HFFc6 (cell line): ENCODE measurements around the gene CEACAM4. TPM values are rescaled to one million over a fixed set of nuclear protein-coding genes. Genes with fewer than 3 reads are reported as not detected.
"Not testable (repeated sequence)": the region's sequence is repeated elsewhere in the genome, so short reads cannot be mapped to it uniquely, and the experiment has no call there.

ENCODE experiments used
- DNase-seq: peaks from one replicate; pipeline ENCODE4 v3.0.0-alpha.2; 2018
- H3K27ac Mint-ChIP-seq: 2 replicates; pipeline ENCODE4 v1.8.0; 2020; ENCODE audit warnings: mild to moderate bottlenecking, mixed read lengths
- H3K27me3 Mint-ChIP-seq: 2 replicates; pipeline ENCODE4 v1.8.0; 2021; ENCODE audit warnings: mild to moderate bottlenecking, moderate library complexity, mixed read lengths; ENCODE audit not compliant: insufficient read depth
- H3K36me3 Mint-ChIP-seq: 2 replicates; pipeline ENCODE4 v1.8.0; 2021; ENCODE audit warnings: low read depth, mixed read lengths
- H3K4me1 Mint-ChIP-seq: 2 replicates; pipeline ENCODE4 v1.8.0; 2020; ENCODE audit warnings: low read depth, mixed read lengths
- H3K4me3 Mint-ChIP-seq: 2 replicates; pipeline ENCODE4 v1.8.0; 2020; ENCODE audit warnings: mild to moderate bottlenecking, moderate library complexity, mixed read lengths
- H3K9me3 Mint-ChIP-seq: 2 replicates; pipeline ENCODE4 v1.8.0; 2020; ENCODE audit warnings: mild to moderate bottlenecking, mixed read lengths
- CTCF ChIP-seq: fragments of 200-600 bp; sonication (generic); IDR thresholded peaks from 2 replicates; pipeline ENCODE4 v1.5.0; 2021; ENCODE audit warnings: antibody characterized with exemption, mild to moderate bottlenecking
- total RNA-seq, 6 experiments: library from RNA; stranded (reverse); fragmentation: NEBNext Ultra II Directional; extraction: Animal tissue kit (Norgen Biotek cat#: 25700); gene quantifications; 2 replicates in 1 of 6; 3 replicates in 5 of 6; pipeline ENCODE4 v1.2.3, GENCODE V29; 2021

Gene CEACAM4
- total RNA-seq, 6 experiments from 2014 or later, result not detected

DNA sequence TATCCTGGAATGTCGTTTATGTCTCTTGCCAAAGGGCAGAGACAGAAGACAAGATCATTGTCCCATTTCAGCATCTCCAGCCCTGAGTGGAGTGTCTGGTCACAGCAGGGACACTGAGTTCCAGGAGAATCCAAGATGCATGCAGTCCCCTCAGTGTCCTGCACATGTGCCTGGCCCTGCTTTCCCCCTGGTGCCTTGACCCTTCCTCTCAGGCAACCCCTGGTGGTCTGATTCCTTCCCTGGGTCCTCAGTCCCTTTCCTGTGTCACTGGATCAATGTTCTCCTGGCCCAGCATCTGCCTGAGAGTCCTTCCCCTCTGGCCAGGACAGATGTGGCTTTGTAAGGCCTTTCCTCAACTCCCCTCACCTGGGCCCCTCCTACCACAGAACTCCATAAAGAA, 41.9 kb downstream of the CEACAM4 start:
- no peak overlapping the region for H3K4me3 Mint-ChIP-seq
- H3K4me1 Mint-ChIP-seq, result no peaks in the 10 kb centered on the region
- TF ChIP-seq CTCF, result no peak
- peaks cover 33% of the 10 kb centered on the region for H3K9me3 Mint-ChIP-seq
- H3K27ac Mint-ChIP-seq, result no peak overlapping the region
- no peak for DNase-seq
- H3K27me3 Mint-ChIP-seq, result peaks cover 6% of the 10 kb centered on the region
- peaks cover 6% of the 10 kb centered on the region for H3K36me3 Mint-ChIP-seq

DNA sequence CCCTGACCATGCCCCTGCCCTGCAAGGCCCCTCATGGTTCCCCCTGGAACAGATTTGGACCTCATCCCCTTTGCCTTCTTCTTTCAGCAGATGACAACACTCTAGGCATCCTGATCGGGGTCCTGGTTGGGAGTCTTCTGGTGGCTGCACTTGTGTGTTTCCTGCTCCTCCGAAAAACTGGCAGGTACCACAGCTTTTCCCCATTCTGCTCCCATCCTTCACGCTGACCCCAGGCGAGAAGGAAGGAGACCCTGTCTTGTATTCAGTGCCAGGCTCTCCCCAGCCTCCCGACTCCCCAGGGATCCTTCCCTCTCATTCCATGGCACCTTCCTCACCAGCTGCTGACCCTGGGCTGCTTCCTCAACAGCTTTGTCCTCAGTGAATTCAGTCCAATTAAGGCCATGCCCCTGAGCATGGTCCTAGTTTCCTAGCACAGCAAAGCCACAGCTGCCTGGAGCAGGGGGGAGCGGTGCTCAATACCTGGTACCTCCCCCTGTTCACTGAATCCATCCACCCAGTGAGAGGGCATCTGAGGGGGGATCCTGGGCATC, 42.5 kb downstream of the CEACAM4 start:
- H3K27ac Mint-ChIP-seq, result no peak overlapping the region
- no peak overlapping the region for H3K4me3 Mint-ChIP-seq
- TF ChIP-seq CTCF, result no peak
- no peak for DNase-seq
- H3K36me3 Mint-ChIP-seq, result peaks cover 6% of the 10 kb centered on the region
- no peaks in the 10 kb centered on the region for H3K4me1 Mint-ChIP-seq
- peaks cover 6% of the 10 kb centered on the region for H3K27me3 Mint-ChIP-seq
- peaks cover 33% of the 10 kb centered on the region for H3K9me3 Mint-ChIP-seq

DNA sequence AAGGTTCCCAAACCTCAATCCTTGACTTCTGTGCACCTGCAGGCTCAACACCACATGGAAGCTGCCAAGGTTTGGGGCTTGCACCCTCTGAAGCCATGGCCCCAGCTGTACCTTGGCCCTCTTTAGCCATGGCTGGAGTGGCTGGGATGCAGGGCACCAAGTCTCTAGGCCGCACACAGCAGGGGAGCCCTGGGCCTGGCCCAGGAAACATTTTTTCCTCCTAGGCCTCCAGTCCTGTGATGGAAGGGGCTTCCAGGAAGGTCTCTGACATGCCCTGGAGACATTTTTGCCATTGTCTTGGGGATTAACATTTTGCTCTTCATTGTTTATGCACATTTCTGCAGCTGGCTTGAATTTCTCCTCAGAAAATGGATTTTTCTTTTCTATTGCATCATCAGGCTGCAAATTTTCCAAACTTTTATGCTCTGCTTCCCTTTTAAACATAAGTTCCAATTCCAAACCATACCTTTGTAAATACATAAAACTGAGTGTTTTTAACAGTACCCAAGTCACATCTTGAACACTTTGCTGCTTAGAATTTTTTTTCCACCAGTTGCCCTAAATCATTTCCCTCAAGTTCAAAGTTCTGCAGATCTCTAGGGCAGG, 44.2 kb downstream of the CEACAM4 start:
- not testable (repeated sequence) for DNase-seq, H3K4me1 Mint-ChIP-seq, H3K27me3 Mint-ChIP-seq, H3K27ac Mint-ChIP-seq, H3K36me3 Mint-ChIP-seq, H3K4me3 Mint-ChIP-seq
- peaks cover 33% of the 10 kb centered on the region for H3K9me3 Mint-ChIP-seq

- H3K27ac Mint-ChIP-seq, H3K36me3 Mint-ChIP-seq, DNase-seq, H3K4me1 Mint-ChIP-seq, H3K4me3 Mint-ChIP-seq: not testable (repeated sequence)
- H3K27me3 Mint-ChIP-seq, result peaks cover 18% of the 10 kb centered on the region
- H3K9me3 Mint-ChIP-seq, result peaks cover 33% of the 10 kb centered on the region
Observed at GRCh38 chr19:41581068-41581467, 45.8 kb downstream of the CEACAM4 start.

- no peak for DNase-seq
- H3K27ac Mint-ChIP-seq, result no peak overlapping the region
- H3K9me3 Mint-ChIP-seq, result peaks cover 31% of the 10 kb centered on the region
- H3K4me1 Mint-ChIP-seq, result no peaks in the 10 kb centered on the region
- H3K36me3 Mint-ChIP-seq, result peaks cover 6% of the 10 kb centered on the region
- TF ChIP-seq CTCF, result no peak
- no peak overlapping the region for H3K4me3 Mint-ChIP-seq
- H3K27me3 Mint-ChIP-seq, result peaks cover 14% of the 10 kb centered on the region
Observed at GRCh38 chr19:41578886-41579285, 48.0 kb downstream of the CEACAM4 start.

DNA sequence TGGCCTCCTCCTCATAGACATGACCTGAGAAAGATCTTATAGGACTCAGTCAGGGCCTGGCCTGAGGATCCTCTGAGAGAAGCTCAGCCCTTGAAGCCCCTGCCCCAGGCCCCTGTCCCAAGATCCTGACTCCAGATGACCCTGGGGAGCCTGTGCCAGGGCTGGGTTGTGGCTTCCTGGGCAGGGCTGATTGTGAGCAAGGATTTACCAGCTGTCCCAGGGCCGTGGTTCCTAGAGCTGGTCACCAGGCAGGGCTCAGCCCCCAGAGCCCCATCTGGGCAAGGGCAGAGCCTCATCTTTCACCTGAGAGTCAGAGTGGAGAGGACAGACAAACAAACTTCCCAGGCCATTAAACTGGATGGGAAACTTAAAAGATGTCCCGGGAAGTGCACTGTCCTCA, 49.0 kb downstream of the CEACAM4 start:
- Mint-ChIP-seq H3K36me3 (peaks cover 2% of the 10 kb centered on the region), H3K4me3 (no peak overlapping the region), H3K9me3 (peaks cover 21% of the 10 kb centered on the region), H3K4me1 (no peaks in the 10 kb centered on the region), H3K27me3 (peaks cover 15% of the 10 kb centered on the region), H3K27ac (no peak overlapping the region)
- no peak for DNase-seq
- no peak for TF ChIP-seq CTCF
